AG09309 (cell line): ENCODE results near the gene TMEM139.

Source experiments
- DNase-seq: peaks from one replicate; pipeline ENCODE4 v3.0.0-alpha.2; 2010; ENCODE audit warnings: low read depth
- H3K4me3 ChIP-seq: 2 replicates; pipeline ENCODE4 v1.5.1; 2011; ENCODE audit warnings: mild to moderate bottlenecking, low read depth, low read length, moderate library complexity; ENCODE audit not compliant: control insufficient read depth
- TF ChIP-seq, protein P1 (sequence below): IDR thresholded peaks from 2 replicates; pipeline ENCODE4 v1.5.1; 2011; ENCODE audit warnings: mild to moderate bottlenecking, low read depth, low read length, inconsistent platforms; ENCODE audit not compliant: insufficient read depth, control insufficient read depth; ENCODE audit errors: missing control alignments

The TMEM139 gene

DNA sequence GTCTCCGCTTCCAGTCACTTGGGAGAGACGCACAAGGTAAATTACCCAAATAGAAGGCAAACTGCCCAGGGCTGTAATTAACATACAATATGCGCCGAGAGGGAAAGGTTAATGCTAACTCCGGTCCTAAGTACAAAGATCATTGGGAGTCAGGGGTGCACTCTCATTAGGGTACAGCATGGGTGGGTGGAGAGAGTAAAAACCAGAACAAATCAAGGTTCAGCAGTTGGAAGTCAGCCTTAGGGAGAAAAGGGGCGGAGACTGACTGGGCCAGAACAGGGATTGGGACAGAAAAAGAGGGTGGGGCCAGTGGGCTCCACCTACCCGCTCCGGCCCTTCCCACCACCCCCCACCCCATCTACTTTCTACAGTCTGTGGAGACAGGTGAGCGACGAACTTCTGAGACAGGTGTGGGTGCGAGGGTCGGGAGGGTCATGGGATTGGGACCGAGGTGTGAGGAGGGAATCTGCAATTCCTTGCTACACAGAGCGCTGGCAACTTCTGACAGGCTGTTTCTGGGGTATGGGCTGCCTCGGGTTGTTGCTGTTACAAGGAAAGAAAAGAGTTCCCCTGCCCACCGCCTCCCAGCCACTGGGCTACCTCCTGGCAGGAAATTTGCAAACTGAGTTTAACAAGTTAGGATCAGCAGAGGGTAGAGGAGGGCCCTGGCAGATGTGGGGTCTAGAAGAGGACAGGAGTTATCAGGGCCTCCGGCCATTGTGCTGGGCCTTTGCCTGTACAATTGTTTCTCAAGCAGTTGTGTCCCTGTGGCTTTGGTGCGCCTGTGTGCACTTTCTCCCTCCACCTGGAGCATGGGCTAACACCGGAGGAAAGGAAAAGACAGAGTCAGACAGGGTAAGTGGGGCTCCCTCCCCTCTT lies at the start of gene TMEM139:
Gene TMEM139 (plus strand): TSS at position 368 of the 879 bp plus-strand sequence. CDS start 1,000 bp downstream, outside the sequence.
- no peak within 1 kb of the TSS for H3K4me3 ChIP-seq
- no peak for DNase-seq
- TF ChIP-seq, protein P1, sequence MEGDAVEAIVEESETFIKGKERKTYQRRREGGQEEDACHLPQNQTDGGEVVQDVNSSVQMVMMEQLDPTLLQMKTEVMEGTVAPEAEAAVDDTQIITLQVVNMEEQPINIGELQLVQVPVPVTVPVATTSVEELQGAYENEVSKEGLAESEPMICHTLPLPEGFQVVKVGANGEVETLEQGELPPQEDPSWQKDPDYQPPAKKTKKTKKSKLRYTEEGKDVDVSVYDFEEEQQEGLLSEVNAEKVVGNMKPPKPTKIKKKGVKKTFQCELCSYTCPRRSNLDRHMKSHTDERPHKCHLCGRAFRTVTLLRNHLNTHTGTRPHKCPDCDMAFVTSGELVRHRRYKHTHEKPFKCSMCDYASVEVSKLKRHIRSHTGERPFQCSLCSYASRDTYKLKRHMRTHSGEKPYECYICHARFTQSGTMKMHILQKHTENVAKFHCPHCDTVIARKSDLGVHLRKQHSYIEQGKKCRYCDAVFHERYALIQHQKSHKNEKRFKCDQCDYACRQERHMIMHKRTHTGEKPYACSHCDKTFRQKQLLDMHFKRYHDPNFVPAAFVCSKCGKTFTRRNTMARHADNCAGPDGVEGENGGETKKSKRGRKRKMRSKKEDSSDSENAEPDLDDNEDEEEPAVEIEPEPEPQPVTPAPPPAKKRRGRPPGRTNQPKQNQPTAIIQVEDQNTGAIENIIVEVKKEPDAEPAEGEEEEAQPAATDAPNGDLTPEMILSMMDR, result no peak

DNA sequence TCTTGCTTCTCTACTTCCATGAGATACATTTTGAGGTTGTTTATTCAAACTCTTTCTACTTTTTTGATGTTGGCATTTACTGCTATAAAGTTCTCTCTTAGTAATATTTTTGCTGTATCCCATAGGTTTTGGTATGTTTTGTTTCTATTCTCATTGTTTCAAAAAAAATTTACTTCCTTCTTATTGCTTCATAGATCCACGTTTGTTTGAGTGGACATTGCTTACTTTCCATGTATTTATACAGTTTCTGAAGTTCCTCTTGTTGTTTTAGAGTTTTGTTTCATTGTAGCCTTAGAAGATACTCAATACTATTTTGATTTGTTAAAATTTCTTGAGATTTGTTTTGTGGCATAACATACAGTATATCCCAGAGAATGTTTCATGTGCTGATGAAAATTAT lies 49.2 kb upstream of the TMEM139 start:
- TF ChIP-seq, protein P1, result no peak
- no peak for DNase-seq

DNA sequence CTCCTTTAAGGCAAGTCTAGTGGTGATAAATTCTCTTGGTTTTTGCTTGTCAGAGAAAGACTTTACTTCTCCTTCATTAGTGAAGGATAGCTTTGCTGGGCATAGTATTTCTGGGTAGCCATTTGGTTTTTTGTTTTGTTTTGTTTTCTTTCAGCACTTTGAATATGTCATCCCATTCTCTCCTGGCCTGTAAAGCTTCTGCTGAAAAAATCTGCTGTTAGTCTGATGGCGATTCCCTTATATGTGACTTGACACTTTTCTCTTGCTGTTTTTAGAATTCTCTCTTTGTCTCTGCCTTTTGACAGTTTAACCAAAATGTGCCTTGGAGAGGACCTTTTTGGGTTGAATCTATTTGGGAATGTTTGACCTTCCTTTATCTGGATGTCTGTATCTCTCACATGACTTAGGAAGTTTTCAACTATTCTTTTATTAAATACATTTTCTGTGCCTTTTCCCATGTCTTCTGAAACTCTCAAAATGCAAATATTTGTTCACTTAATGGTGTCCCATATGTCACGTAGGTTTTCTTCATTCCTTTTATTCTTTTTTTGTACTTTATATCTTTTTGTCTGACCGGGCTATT lies 48.3 kb upstream of the TMEM139 start:
- TF ChIP-seq, protein P1, result no peak
- no peak overlapping the region for H3K4me3 ChIP-seq
- no peak for DNase-seq

More for the DNA sequence above, 49.2 kb upstream of the TMEM139 start:
- no peak overlapping the region for H3K4me3 ChIP-seq

DNA sequence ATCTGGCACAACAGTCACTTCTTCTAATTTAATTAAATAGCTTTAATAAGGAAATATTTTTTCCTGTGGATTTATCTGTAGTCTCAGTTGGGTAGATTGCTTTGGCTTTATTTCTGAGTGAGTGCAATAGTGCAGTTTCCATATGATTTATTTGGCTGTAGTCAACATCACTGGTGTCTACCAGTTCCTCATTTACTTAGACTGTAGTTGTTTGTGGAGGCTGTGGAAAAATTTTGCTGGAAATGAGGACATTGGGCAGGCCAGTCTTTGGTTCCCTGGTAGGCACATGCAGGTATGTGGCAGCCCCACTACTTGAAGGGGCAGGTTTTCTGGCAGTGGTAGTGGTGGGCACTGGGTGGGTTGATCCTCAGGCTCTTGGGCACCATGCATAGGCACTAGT lies 47.4 kb upstream of the TMEM139 start:
- DNase-seq, result no peak
- TF ChIP-seq, protein P1, result no peak
- H3K4me3 ChIP-seq, result no peak overlapping the region

DNA sequence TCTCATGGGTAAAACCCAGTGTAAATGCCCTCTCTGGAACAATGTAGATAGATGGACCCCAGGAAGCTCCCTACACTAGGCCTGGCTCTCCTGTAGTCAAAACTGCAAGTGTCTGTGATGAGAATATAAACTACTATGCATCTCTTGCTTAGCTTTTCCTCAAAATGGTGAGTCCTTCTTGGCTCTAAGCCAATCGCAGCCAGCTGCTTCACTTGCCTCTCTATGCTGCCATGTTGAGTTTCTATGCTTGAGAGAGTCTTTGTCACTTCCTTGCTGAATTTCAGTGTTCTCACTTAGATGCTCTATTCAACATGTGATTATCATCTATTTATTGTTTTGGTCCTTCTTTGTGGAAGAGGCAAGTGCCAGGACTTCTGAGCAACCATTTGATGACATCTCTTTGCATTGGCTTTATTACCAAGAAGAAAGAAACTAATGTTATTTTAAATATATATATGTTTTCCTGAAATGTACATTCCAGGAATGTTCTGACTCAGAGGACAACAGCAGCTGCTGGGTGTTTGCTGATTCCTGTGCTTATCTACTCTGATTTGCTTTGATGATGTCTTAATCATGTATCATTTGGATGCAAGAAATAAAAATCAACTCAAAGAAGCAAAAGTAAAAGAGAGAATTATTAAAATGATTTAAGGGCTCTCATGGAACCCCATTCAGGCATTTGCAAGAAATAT lies 46.3 kb upstream of the TMEM139 start:
- DNase-seq, result no peak
- no peak overlapping the region for H3K4me3 ChIP-seq
- TF ChIP-seq, protein P1, result no peak

DNA sequence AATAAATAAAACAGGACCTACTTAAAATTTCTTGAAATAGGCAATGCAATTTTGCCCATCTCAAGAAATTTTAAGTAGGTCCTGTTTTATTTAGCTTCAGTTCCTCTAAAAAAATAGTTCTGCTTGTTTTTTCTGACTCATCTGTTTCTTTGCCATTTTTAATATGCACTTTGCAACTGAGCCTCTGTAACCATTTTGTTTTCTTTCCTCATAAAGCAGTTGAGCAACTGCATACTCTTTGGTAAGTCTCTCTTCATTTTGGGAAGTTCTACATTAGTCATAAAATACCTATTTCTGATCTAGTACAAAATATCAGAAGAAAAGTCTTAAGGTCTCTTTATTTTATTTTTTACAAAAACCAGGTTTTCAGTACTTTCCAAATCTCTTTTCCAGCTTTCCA lies 44.9 kb upstream of the TMEM139 start:
- no peak for DNase-seq

More for the DNA sequence above, 44.9 kb upstream of the TMEM139 start:
- H3K4me3 ChIP-seq, result no peak overlapping the region
- TF ChIP-seq, protein P1, result no peak
